ENCODE measurements around the gene GPR17.

DNA sequence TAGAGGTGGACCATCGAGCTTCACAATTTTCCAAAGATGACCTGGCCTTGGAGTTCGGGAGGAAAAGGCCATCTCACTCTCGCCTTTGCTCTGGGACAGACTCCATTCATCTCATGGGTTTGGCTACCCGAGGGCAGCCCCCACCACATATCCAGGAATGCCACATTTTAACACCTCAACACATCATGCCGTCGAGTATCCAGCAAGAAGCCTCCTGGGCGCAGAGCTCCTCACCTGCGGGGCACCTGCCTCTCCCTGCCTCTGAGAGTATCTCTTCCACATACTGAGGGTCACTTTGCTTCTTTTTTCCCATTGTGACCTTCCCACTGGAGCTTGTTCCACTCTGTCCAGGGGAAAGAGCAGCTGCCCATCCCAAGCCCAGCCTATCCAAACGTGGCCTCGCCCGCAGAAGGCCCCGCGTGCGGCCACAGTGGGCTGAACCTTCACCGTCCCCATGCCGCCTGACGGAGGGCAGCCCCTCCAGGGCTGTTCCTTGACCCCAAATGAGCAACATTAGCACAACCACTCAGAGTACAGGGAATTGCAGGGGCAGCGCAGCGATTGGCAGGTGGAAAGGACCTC lies 34.8 kb downstream of the GPR17 start:
- TF ChIP-seq POLR2A (IDR thresholded peaks at IDR 0.05; ENCODE audit: low read length) (no peak), GATA1 (IDR thresholded peaks at IDR 0.05; ENCODE audit: low read depth, low read length) (no peak)

Data from erythroblast (primary cell).